Epidermal melanocyte (primary cell): ENCODE measurements around the gene CDK17.

ENCODE experiments used
- DNase-seq: peaks from one replicate; pipeline ENCODE4 v3.0.0; 2011; ENCODE audit warnings: low spot score; ENCODE audit not compliant: insufficient read length

CDK17 gene

DNA sequence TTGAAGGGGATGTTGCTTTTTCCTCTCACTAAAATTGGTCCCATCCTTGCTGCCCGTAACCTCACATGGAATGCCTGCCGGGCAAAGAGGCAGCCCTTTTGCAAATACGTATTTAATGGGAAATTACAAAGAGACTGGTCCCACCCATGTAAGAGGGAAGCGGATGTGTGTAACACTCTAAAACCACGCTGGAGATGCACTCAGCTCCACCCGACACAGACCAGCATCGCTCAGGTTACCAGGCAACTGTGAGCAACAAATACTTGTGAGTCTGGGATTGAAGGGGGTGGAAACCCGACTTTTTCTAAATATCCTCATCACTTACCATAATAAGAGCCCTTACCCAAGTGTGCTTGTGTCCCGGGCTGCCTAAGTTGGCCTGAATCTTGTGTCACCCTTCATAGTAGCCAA, 158.4 kb downstream of the CDK17 start:
- DNase-seq: no peak

- DNase-seq: no peak
Measured at GRCh38 chr12:96241431-96241830, 158.8 kb downstream of the CDK17 start.

GRCh38 chr12:96240656-96241055, 159.6 kb downstream of the CDK17 start:
- no peak for DNase-seq

DNA sequence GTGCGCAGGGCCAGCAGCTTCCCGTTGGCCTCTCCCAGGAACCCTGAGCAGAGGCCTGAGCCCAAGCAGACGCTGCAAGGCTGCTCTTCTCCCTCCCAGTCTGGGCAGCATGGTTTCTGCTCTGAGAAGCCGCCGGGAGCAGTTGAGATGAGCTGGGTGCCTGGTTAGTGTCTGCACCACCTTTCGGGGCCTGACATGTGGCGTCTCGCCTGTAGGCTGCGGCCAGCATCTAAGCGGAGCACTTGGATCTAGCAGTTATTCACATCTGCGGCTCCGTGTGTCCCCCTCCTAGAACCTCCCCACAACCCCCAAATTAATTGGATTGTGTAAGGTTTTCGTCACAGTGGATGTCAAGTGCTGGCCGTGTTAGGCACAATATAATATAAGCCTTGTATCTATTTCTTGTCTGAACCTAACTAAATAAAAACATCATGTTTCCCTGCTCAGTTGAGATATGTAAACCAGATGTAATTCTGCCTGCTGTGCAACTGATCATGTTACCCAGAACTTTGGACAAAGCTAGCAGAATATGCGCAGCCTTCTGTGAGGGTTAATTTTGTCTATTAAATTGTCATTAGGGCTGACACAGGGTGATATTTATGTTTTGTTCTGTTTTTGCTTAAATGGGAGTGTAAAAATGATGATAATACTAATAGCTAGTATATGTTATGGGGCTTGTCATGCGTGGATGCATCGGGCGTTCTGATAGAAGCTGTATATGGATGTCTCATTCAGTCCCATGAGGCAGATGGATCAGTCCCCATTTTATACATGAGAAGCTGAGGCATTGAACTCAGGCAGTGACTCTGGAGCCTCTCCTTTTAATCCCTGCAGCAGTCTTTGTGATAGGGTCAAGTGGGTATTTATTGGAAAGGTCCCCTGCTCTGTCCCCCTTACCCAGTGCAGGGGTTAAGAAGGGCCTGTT, 160.3 kb downstream of the CDK17 start:
- peak; percentile 48 for DNase-seq

- DNase-seq: no peak
Measured at GRCh38 chr12:96238336-96239047, 161.7 kb downstream of the CDK17 start.

- peak; percentile 69 for DNase-seq
Measured at GRCh38 chr12:96237465-96238077, 162.7 kb downstream of the CDK17 start.

- no peak for DNase-seq
Measured at GRCh38 chr12:96237035-96237434, 163.2 kb downstream of the CDK17 start.

DNA sequence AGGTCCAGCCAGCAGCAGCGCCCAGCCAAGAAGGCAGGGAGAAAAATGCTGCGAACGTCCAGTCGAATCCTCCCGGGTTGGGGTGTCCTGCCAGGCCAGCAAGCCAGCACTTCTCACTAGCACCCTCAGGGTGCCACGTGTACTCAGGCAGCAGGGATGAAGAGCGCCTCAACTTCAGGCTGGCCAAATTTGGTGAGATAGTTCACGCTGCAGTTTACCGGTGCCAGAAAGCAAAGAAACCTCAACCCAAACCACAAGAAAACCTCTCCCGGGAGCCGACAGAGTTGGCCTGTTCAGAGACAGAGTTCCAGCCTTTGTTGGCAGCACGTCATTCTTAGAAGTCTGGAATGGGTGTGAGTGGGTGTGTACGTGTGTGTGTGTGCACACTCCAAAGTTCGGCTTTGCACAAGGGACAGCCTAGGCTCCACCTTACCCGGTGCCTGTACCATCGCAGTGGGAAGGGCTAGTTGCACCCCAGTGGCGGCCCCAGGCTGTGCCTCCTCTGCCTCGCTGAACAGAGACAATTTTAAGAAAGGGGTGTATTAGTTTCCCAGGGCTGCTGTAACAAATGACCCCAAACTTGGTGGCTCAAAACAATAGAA, 163.9 kb downstream of the CDK17 start:
- DNase-seq: no peak

- DNase-seq: no peak
Measured at GRCh38 chr12:96235484-96235826, 164.8 kb downstream of the CDK17 start.

GRCh38 chr12:96234591-96235483, 165.4 kb downstream of the CDK17 start:
- DNase-seq: no peak

DNA sequence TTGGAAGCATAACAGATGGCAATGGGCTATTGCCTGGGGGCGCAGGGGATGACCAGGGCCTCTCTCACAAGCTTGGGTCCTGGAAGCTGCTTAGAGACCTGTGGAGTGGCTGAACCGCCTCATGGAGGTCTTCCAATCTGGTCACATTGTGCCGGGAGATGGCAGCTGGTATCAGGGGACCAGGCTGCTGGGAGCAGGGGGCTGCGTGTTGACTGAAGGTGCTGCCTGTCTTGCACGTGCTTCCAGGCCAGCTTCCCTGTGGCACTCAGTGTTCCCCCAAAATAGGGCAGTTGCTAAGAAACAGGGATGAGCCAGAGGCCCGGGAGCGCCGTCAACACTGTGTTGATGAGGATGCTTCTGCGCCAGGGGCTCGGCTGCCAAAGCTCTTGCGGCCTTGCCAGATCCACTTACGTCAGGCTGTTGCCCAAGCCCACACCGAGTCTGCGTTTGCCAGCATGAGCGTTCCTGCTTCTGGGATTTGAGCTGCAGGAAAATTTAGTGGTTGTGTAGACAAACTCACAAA, 166.2 kb downstream of the CDK17 start:
- no peak for DNase-seq

- no peak for DNase-seq
Measured at GRCh38 chr12:96233168-96233567, 167.1 kb downstream of the CDK17 start.

GRCh38 chr12:96230646-96231045, 169.6 kb downstream of the CDK17 start:
- no peak for DNase-seq

GRCh38 chr12:96228566-96229248, 171.5 kb downstream of the CDK17 start:
- no peak for DNase-seq
